GM19397 (cell line): ENCODE results near the gene CALN1.

Experiments
- ATAC-seq: cut with Tn5 transposase; IDR thresholded peaks from one replicate; pipeline ENCODE4 v1.9.1; 2021; ENCODE audit warnings: mild to moderate bottlenecking, moderate library complexity; ENCODE audit not compliant: unreplicated experiment

Gene CALN1

GRCh38 chr7:72272479-72272878 is 139.7 kb downstream of the CALN1 start:
- no peak for ATAC-seq

- ATAC-seq = no peak
These were observed 143.3 kb downstream of the CALN1 start for GRCh38 chr7:72268796-72269195.

- no peak for ATAC-seq
These were observed 144.0 kb downstream of the CALN1 start for GRCh38 chr7:72268090-72268489.

GRCh38 chr7:72267291-72267800 is 144.8 kb downstream of the CALN1 start:
- no peak for ATAC-seq

GRCh38 chr7:72266771-72267170 is 145.4 kb downstream of the CALN1 start:
- no peak for ATAC-seq

GRCh38 chr7:72265071-72265904 is 146.8 kb downstream of the CALN1 start:
- ATAC-seq = no peak

- no peak for ATAC-seq
These were observed 151.7 kb downstream of the CALN1 start for GRCh38 chr7:72260406-72260805.

GRCh38 chr7:72258074-72258473 is 154.1 kb downstream of the CALN1 start:
- ATAC-seq = no peak

- ATAC-seq = no peak
These were observed 157.7 kb downstream of the CALN1 start for GRCh38 chr7:72254455-72254854.

- no peak for ATAC-seq
These were observed 163.0 kb downstream of the CALN1 start for GRCh38 chr7:72249106-72249505.

GRCh38 chr7:72244826-72245398 is 167.2 kb downstream of the CALN1 start:
- ATAC-seq = no peak

- ATAC-seq = no peak
These were observed 168.8 kb downstream of the CALN1 start for GRCh38 chr7:72243329-72243728.

- ATAC-seq = no peak
These were observed 176.8 kb downstream of the CALN1 start for GRCh38 chr7:72235351-72235750.

- ATAC-seq = no peak
These were observed 178.1 kb downstream of the CALN1 start for GRCh38 chr7:72234086-72234485.

- ATAC-seq = no peak
These were observed 181.9 kb downstream of the CALN1 start for GRCh38 chr7:72230281-72230680.

GRCh38 chr7:72223351-72223750 is 188.8 kb downstream of the CALN1 start:
- no peak for ATAC-seq

GRCh38 chr7:72222136-72222535 is 190.0 kb downstream of the CALN1 start:
- no peak for ATAC-seq

- ATAC-seq = no peak
These were observed 192.6 kb downstream of the CALN1 start for GRCh38 chr7:72219500-72219899.

- ATAC-seq = no peak
These were observed 195.0 kb downstream of the CALN1 start for GRCh38 chr7:72217151-72217550.

- no peak for ATAC-seq
These were observed 198.4 kb downstream of the CALN1 start for GRCh38 chr7:72213769-72214168.

- ATAC-seq = no peak
These were observed 199.1 kb downstream of the CALN1 start for GRCh38 chr7:72213081-72213480.

GRCh38 chr7:72211175-72211574 is 201.0 kb downstream of the CALN1 start:
- no peak for ATAC-seq
